AG10803 (cell line): ENCODE data around the gene STARD3.

ENCODE experiments used
- DNase-seq: peaks from one replicate; pipeline ENCODE4 v3.0.0; 2010; ENCODE audit warnings: low read depth
- H3K4me3 ChIP-seq: 2 replicates; pipeline ENCODE4 v1.5.1; 2011; ENCODE audit warnings: mild to moderate bottlenecking, low read length, control low read depth
- CTCF ChIP-seq: conservative IDR thresholded peaks from 2 replicates; pipeline ENCODE4 v1.5.1; 2011; ENCODE audit warnings: mild to moderate bottlenecking, low read length, control low read depth, inconsistent platforms

Gene STARD3

GRCh38 chr17:39671651-39672521 lies 34.9 kb downstream of the STARD3 start:
- DNase-seq, result no peak
- H3K4me3 ChIP-seq, result no peak overlapping the region
- TF ChIP-seq CTCF, result peak; percentile 56

- no peak for TF ChIP-seq CTCF
- no peak overlapping the region for H3K4me3 ChIP-seq
- DNase-seq, result no peak
Measured at GRCh38 chr17:39672522-39673334, 35.8 kb downstream of the STARD3 start.

- DNase-seq, result no peak
- H3K4me3 ChIP-seq, result no peak overlapping the region
- no peak for TF ChIP-seq CTCF
Measured at GRCh38 chr17:39673335-39674081, 36.6 kb downstream of the STARD3 start.

- DNase-seq, result no peak
- H3K4me3 ChIP-seq, result no peak overlapping the region
- no peak for TF ChIP-seq CTCF
Measured at GRCh38 chr17:39674179-39674578, 37.2 kb downstream of the STARD3 start.

GRCh38 chr17:39674702-39675389 lies 37.9 kb downstream of the STARD3 start:
- no peak overlapping the region for H3K4me3 ChIP-seq
- no peak for TF ChIP-seq CTCF
- no peak for DNase-seq

GRCh38 chr17:39675390-39676082 lies 38.6 kb downstream of the STARD3 start:
- no peak overlapping the region for H3K4me3 ChIP-seq
- no peak for TF ChIP-seq CTCF
- DNase-seq, result no peak
